ENCODE results near the gene TSN.

The TSN gene

GRCh38 chr2:121748202-121748601 is 7.2 kb upstream of the TSN start:
- Histone ChIP-seq H3K27ac (ENCODE audit: extremely low read depth, low read depth, low read length) (no peak overlapping the region), H3K4me1 (ENCODE audit: control insufficient read depth, insufficient read depth, low read length) (no peaks in the 10 kb centered on the region), H3K4me3 (ENCODE audit: low read depth, low read length) (no peak overlapping the region), H3K36me3 (ENCODE audit: control insufficient read depth in 2 of 2, insufficient read depth in 1 of 2, low read length in 2 of 2) (no peaks in the 10 kb centered on the region), H3K9me3 (ENCODE audit: control insufficient read depth, insufficient read depth, low read depth, low read length) (no peaks in the 10 kb centered on the region)
- ChIA-PET CTCF (interaction anchor here (0.8 to 1.6 kb wide), 6 partner anchors 163 to 663 kb away, joined by 3 to 5 read pairs (median 3); no protein-coding TSS in a partner anchor), POLR2A (interaction anchor here (1.5 kb wide), 1 partner anchor 11 kb away, joined by 3 read pairs; the partner anchor contains the start of gene NIFK)
- TF ChIP-seq ZXDB (tag by site-specific recombination; IDR thresholded peaks at IDR 0.05) (no peak), ZNF600 (tag by site-specific recombination; IDR thresholded peaks at IDR 0.05) (no peak), SP7 (tag by site-specific recombination; IDR thresholded peaks at IDR 0.05) (no peak), ZNF366 (tag by site-specific recombination; conservative IDR thresholded peaks at IDR 0.05) (no peak), ZNF747 (tag by site-specific recombination; IDR thresholded peaks at IDR 0.05) (no peak), SETDB1 (IDR thresholded peaks at IDR 0.05; ENCODE audit: insufficient read length, low read length) (peak; percentile 27), ZNF2 (tag by site-specific recombination; IDR thresholded peaks at IDR 0.05) (no peak), ZNF223 (tag by site-specific recombination; IDR thresholded peaks at IDR 0.05) (no peak), ZNF654 (tag by site-specific recombination; IDR thresholded peaks at IDR 0.05; ENCODE audit: low read depth) (peak; percentile 60)

- Histone ChIP-seq H3K36me3 (ENCODE audit: control insufficient read depth in 2 of 2, insufficient read depth in 1 of 2, low read length in 2 of 2) (peaks cover 22 to 24% of the 10 kb centered on the region in 2 experiments), H3K27ac (ENCODE audit: extremely low read depth, low read depth, low read length) (no peak overlapping the region), H3K4me1 (ENCODE audit: control insufficient read depth, insufficient read depth, low read length) (no peaks in the 10 kb centered on the region), H3K9me3 (ENCODE audit: control insufficient read depth, insufficient read depth, low read depth, low read length) (no peaks in the 10 kb centered on the region), H3K4me3 (ENCODE audit: low read depth, low read length) (peak overlapping the region; percentile 90)
- ChIA-PET POLR2A (interaction anchor here (1.6 to 1.7 kb wide), 2 partner anchors 18 to 105 kb away, joined by 4 to 7 read pairs; partner anchors contain the start of genes CLASP1 and NIFK), CTCF (no interaction called here)
- TF ChIP-seq PRDM10 (tag by site-specific recombination; IDR thresholded peaks at IDR 0.05) = no peak
- TF ChIP-seq GLI4 (tag by site-specific recombination; IDR thresholded peaks at IDR 0.05) = no peak
- no peak for TF ChIP-seq ZNF148 (tag by site-specific recombination; IDR thresholded peaks at IDR 0.05; ENCODE audit: borderline replicate concordance)
- TF ChIP-seq EGR2 (tag by site-specific recombination; IDR thresholded peaks at IDR 0.05; ENCODE audit: low read depth) = no peak
- no peak for TF ChIP-seq ZNF174 (tag by site-specific recombination; IDR thresholded peaks at IDR 0.05)
- TF ChIP-seq GFI1B (tag by site-specific recombination; IDR thresholded peaks at IDR 0.05) = no peak
- TF ChIP-seq ZNF202 (tag by site-specific recombination; IDR thresholded peaks at IDR 0.05; ENCODE audit: borderline replicate concordance) = no peak
- TF ChIP-seq ZNF610 (tag by site-specific recombination; IDR thresholded peaks at IDR 0.05; ENCODE audit: borderline replicate concordance) = no peak
- TF ChIP-seq HOXA7 (CRISPR knock-in tag; IDR thresholded peaks at IDR 0.05; ENCODE audit: borderline replicate concordance) = no peak
- TF ChIP-seq ZFP41 (tag by site-specific recombination; IDR thresholded peaks at IDR 0.05; ENCODE audit: borderline replicate concordance) = no peak
- no peak for TF ChIP-seq ZNF366 (tag by site-specific recombination; conservative IDR thresholded peaks at IDR 0.05)
- TF ChIP-seq AEBP2 (tag by site-specific recombination; IDR thresholded peaks at IDR 0.05; ENCODE audit: borderline replicate concordance) = no peak
- no peak for TF ChIP-seq ZNF596 (tag by site-specific recombination; IDR thresholded peaks at IDR 0.05)
- no peak for TF ChIP-seq ZNF266 (tag by site-specific recombination; IDR thresholded peaks at IDR 0.05; ENCODE audit: low read depth)
- TF ChIP-seq ZNF223 (tag by site-specific recombination; IDR thresholded peaks at IDR 0.05) = no peak
- TF ChIP-seq ZNF529 (tag by site-specific recombination; IDR thresholded peaks at IDR 0.05; ENCODE audit: insufficient replicate concordance) = no peak
- TF ChIP-seq BCL11A (tag by site-specific recombination; IDR thresholded peaks at IDR 0.05; ENCODE audit: low read depth) = no peak
- TF ChIP-seq ZNF571 (tag by site-specific recombination; IDR thresholded peaks at IDR 0.05) = no peak
- no peak for TF ChIP-seq ZNF768 (tag by site-specific recombination; IDR thresholded peaks at IDR 0.05)
- TF ChIP-seq TRIM28 (IDR thresholded peaks at IDR 0.05; ENCODE audit: borderline replicate concordance, low read length) = no peak
Measured at GRCh38 chr2:121754851-121755236, 607 bp upstream of the TSN start.

All from HEK293 (cell line).